GM23248 (cell line): ENCODE data around the gene PODXL2.

Experiments
- EZH2 ChIP-seq: fragments of 200-600 bp; sonication (generic); IDR thresholded peaks from 2 replicates; pipeline ENCODE4 v1.6.1; 2018; ENCODE audit warnings: antibody characterized with exemption, mild to moderate bottlenecking; ENCODE audit not compliant: insufficient read depth, poor library complexity, severe bottlenecking
- EZH2phosphoT487 ChIP-seq: fragments of 200-600 bp; sonication (generic); IDR thresholded peaks from 2 replicates; pipeline ENCODE4 v1.6.1; 2018; ENCODE audit warnings: antibody characterized with exemption, moderate library complexity, mild to moderate bottlenecking, low read depth; ENCODE audit not compliant: insufficient read depth

GRCh38 chr3:127612966-127613365 is 16.0 kb upstream of the PODXL2 start:
- TF ChIP-seq EZH2 (no peak), EZH2phosphoT487 (no peak)
